HG03108 (cell line): ENCODE data around the gene LRRC18.

Source experiments
- ATAC-seq: cut with Tn5 transposase; IDR thresholded peaks from one replicate; pipeline ENCODE4 v1.9.1; 2021; ENCODE audit warnings: moderate library complexity; ENCODE audit not compliant: unreplicated experiment

Gene LRRC18

GRCh38 chr10:48939790-48940325, at the start of gene LRRC18:
Gene LRRC18, minus strand, starts transcription at chr10:48939840. Its CDS starts 25,685 bp downstream, at chr10:48914155.
- no peak for ATAC-seq

- no peak for ATAC-seq
Measured at GRCh38 chr10:48985621-48986158, 46.0 kb upstream of the LRRC18 start.

- no peak for ATAC-seq
Measured at GRCh38 chr10:48983648-48984351, 44.2 kb upstream of the LRRC18 start.

GRCh38 chr10:48982584-48982983, 42.9 kb upstream of the LRRC18 start:
- ATAC-seq: no peak

GRCh38 chr10:48981310-48981907, 41.8 kb upstream of the LRRC18 start:
- ATAC-seq: no peak

GRCh38 chr10:48978318-48978717, 38.7 kb upstream of the LRRC18 start:
- no peak for ATAC-seq

GRCh38 chr10:48976196-48976595, 36.6 kb upstream of the LRRC18 start:
- no peak for ATAC-seq

GRCh38 chr10:48974510-48975156, 35.0 kb upstream of the LRRC18 start:
- no peak for ATAC-seq

- no peak for ATAC-seq
Measured at GRCh38 chr10:48973065-48973464, 33.4 kb upstream of the LRRC18 start.

GRCh38 chr10:48970654-48971053, 31.0 kb upstream of the LRRC18 start:
- ATAC-seq: no peak

- ATAC-seq: no peak
Measured at GRCh38 chr10:48970046-48970445, 30.4 kb upstream of the LRRC18 start.

- no peak for ATAC-seq
Measured at GRCh38 chr10:48968036-48968435, 28.4 kb upstream of the LRRC18 start.

GRCh38 chr10:48965460-48965859, 25.8 kb upstream of the LRRC18 start:
- no peak for ATAC-seq

- no peak for ATAC-seq
Measured at GRCh38 chr10:48964038-48964437, 24.4 kb upstream of the LRRC18 start.

GRCh38 chr10:48958598-48959190, 19.1 kb upstream of the LRRC18 start:
- no peak for ATAC-seq

- ATAC-seq: no peak
Measured at GRCh38 chr10:48957361-48958151, 17.9 kb upstream of the LRRC18 start.

GRCh38 chr10:48951707-48952106, 12.1 kb upstream of the LRRC18 start:
- no peak for ATAC-seq

GRCh38 chr10:48948470-48949037, 8.9 kb upstream of the LRRC18 start:
- ATAC-seq: no peak

- no peak for ATAC-seq
Measured at GRCh38 chr10:48947690-48948469, 8.2 kb upstream of the LRRC18 start.
